HEK293 (cell line): Measurements from ENCODE around the gene ANKRD40.

Experiments used
- IKZF3 ChIP-seq: fragments of 450-650 bp; IDR thresholded peaks from 2 replicates; pipeline ENCODE4 v1.5.0; 2018; ENCODE audit warnings: missing biosample characterization, mild to moderate bottlenecking, missing genetic modification characterization, moderate library complexity
- KLF9 ChIP-seq: fragments of 450-650 bp; formaldehyde crosslinking; IDR thresholded peaks from 2 replicates; pipeline ENCODE4 v1.5.1; 2016; ENCODE audit warnings: missing biosample characterization, missing genetic modification characterization, low read depth
- PRDM1 ChIP-seq: fragments of 450-650 bp; formaldehyde crosslinking; IDR thresholded peaks from 2 replicates; pipeline ENCODE4; 2016; ENCODE audit warnings: missing biosample characterization, missing genetic modification characterization
- SCRT1 ChIP-seq: fragments of 450-650 bp; formaldehyde crosslinking; IDR thresholded peaks from 2 replicates; pipeline ENCODE4 v1.5.1; 2016; ENCODE audit warnings: missing biosample characterization, missing genetic modification characterization, borderline replicate concordance
- SCRT2 ChIP-seq: fragments of 450-650 bp; formaldehyde crosslinking; IDR thresholded peaks from 2 replicates; pipeline ENCODE4 v1.5.1; 2016; ENCODE audit warnings: missing biosample characterization, missing genetic modification characterization
- SP2 ChIP-seq: fragments of 450-650 bp; formaldehyde crosslinking; IDR thresholded peaks from 2 replicates; pipeline ENCODE4 v1.5.1; 2016; ENCODE audit warnings: missing biosample characterization, missing genetic modification characterization
- WT1 ChIP-seq: fragments of 450-650 bp; formaldehyde crosslinking; IDR thresholded peaks from 2 replicates; pipeline ENCODE4 v1.5.1; 2016; ENCODE audit warnings: missing biosample characterization, missing genetic modification characterization
- ZFP37 ChIP-seq: fragments of 450-650 bp; formaldehyde crosslinking; IDR thresholded peaks from 2 replicates; pipeline ENCODE4 v1.5.1; 2016; ENCODE audit warnings: missing biosample characterization, missing genetic modification characterization
- ZNF10 ChIP-seq: fragments of 450-650 bp; formaldehyde crosslinking; IDR thresholded peaks from 2 replicates; pipeline ENCODE4 v1.5.1; 2017; ENCODE audit warnings: missing biosample characterization, missing genetic modification characterization
- ZNF121 ChIP-seq: fragments of 450-650 bp; formaldehyde crosslinking; IDR thresholded peaks from 2 replicates; pipeline ENCODE4 v1.5.1; 2016; ENCODE audit warnings: missing biosample characterization, missing genetic modification characterization
- ZNF132 ChIP-seq: fragments of 450-650 bp; formaldehyde crosslinking; IDR thresholded peaks from 2 replicates; pipeline ENCODE4 v1.5.1; 2017; ENCODE audit warnings: missing biosample characterization, missing genetic modification characterization, borderline replicate concordance
- ZNF157 ChIP-seq: fragments of 450-650 bp; formaldehyde crosslinking; IDR thresholded peaks from 2 replicates; pipeline ENCODE4 v1.5.1; 2016; ENCODE audit warnings: missing biosample characterization, missing genetic modification characterization
- ZNF184 ChIP-seq: fragments of 450-650 bp; IDR thresholded peaks from 2 replicates; pipeline ENCODE4 v1.5.1; 2018; ENCODE audit warnings: missing biosample characterization, mild to moderate bottlenecking, missing genetic modification characterization
- ZNF221 ChIP-seq: fragments of 450-650 bp; formaldehyde crosslinking; IDR thresholded peaks from 2 replicates; pipeline ENCODE4 v1.5.1; 2017; ENCODE audit warnings: missing biosample characterization, missing genetic modification characterization, borderline replicate concordance
- ZNF350 ChIP-seq: fragments of 450-650 bp; formaldehyde crosslinking; IDR thresholded peaks from 2 replicates; pipeline ENCODE4 v1.5.0; 2017; ENCODE audit warnings: missing biosample characterization, mild to moderate bottlenecking, missing genetic modification characterization
- ZNF433 ChIP-seq: fragments of 450-650 bp; formaldehyde crosslinking; IDR thresholded peaks from 2 replicates; pipeline ENCODE4 v1.5.1; 2016; ENCODE audit warnings: missing biosample characterization, missing genetic modification characterization, low read depth
- ZNF501 ChIP-seq: fragments of 450-650 bp; formaldehyde crosslinking; IDR thresholded peaks from 2 replicates; pipeline ENCODE4 v1.5.1; 2016; ENCODE audit warnings: missing biosample characterization, missing genetic modification characterization
- ZNF510 ChIP-seq: fragments of 450-650 bp; formaldehyde crosslinking; IDR thresholded peaks from 2 replicates; pipeline ENCODE4 v1.5.1; 2018; ENCODE audit warnings: mild to moderate bottlenecking, missing genetic modification characterization, missing biosample characterization; ENCODE audit not compliant: insufficient replicate concordance
- ZNF571 ChIP-seq: fragments of 450-650 bp; formaldehyde crosslinking; IDR thresholded peaks from 2 replicates; pipeline ENCODE4 v1.5.0; 2017; ENCODE audit warnings: missing biosample characterization, missing genetic modification characterization
- ZNF747 ChIP-seq: fragments of 450-650 bp; formaldehyde crosslinking; IDR thresholded peaks from 2 replicates; pipeline ENCODE4 v1.5.1; 2016; ENCODE audit warnings: missing biosample characterization, missing genetic modification characterization
- ZNF837 ChIP-seq: fragments of 450-650 bp; formaldehyde crosslinking; IDR thresholded peaks from 2 replicates; pipeline ENCODE4 v1.5.1; 2016; ENCODE audit warnings: missing biosample characterization, missing genetic modification characterization
- TF ChIP-seq, protein P1 (sequence below): fragments of 450-650 bp; formaldehyde crosslinking; IDR thresholded peaks from 2 replicates; pipeline ENCODE4 v1.5.1; 2016; ENCODE audit warnings: missing biosample characterization, missing genetic modification characterization, borderline replicate concordance
- TF ChIP-seq, protein P2 (sequence below): fragments of 450-650 bp; formaldehyde crosslinking; IDR thresholded peaks from 2 replicates; pipeline ENCODE4 v1.5.1; 2016; ENCODE audit warnings: missing biosample characterization, missing genetic modification characterization
- TF ChIP-seq, protein P3 (sequence below): fragments of 450-650 bp; formaldehyde crosslinking; IDR thresholded peaks from 2 replicates; pipeline ENCODE4 v1.5.1; 2016; ENCODE audit warnings: missing biosample characterization, missing genetic modification characterization
- TF ChIP-seq, protein P4 (sequence below): fragments of 450-650 bp; formaldehyde crosslinking; IDR thresholded peaks from 2 replicates; pipeline ENCODE4 v1.5.1; 2016; ENCODE audit warnings: missing biosample characterization, missing genetic modification characterization
- TF ChIP-seq, protein P5 (sequence below): fragments of 450-650 bp; formaldehyde crosslinking; IDR thresholded peaks from 2 replicates; pipeline ENCODE4 v1.5.1; 2016; ENCODE audit warnings: missing biosample characterization, missing genetic modification characterization
- TF ChIP-seq, protein P6 (sequence below): fragments of 450-650 bp; formaldehyde crosslinking; IDR thresholded peaks from 2 replicates; pipeline ENCODE4 v1.5.1; 2016; ENCODE audit warnings: missing biosample characterization, missing genetic modification characterization

Gene ANKRD40

DNA sequence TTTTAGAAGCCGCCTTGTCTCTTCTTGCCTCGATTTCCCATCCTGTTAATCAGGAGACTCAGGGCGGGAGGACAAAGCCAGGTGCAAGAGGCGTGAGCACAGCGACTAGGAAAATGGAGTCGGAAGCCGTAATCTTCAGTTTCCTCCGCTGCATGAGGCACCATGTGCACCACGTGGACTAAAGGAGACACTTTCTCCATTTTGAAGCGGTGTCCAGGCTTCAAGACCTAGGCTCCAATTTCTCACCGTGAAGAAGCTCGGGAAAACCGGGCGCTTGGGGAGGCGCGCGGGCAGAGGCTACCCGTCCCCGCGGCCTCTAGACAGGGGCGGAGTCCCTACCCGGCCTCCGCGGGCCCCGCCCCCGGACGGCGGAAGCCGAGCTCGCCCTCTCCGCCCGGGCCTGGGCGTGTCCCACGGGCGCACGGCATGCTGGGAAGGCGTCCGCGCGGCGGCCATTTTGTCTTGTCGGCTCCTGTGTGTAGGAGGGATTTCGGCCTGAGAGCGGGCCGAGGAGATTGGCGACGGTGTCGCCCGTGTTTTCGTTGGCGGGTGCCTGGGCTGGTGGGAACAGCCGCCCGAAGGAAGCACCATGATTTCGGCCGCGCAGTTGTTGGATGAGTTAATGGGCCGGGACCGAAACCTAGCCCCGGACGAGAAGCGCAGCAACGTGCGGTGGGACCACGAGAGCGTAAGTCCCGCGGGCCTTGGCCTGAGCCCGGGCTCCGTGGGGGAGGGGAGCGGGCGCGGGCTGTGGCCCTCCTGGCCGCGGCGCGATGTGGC, 11.6 kb upstream of the ANKRD40 start, which contains the start of gene LUC7L3 (continued):
- TF ChIP-seq, protein P1, sequence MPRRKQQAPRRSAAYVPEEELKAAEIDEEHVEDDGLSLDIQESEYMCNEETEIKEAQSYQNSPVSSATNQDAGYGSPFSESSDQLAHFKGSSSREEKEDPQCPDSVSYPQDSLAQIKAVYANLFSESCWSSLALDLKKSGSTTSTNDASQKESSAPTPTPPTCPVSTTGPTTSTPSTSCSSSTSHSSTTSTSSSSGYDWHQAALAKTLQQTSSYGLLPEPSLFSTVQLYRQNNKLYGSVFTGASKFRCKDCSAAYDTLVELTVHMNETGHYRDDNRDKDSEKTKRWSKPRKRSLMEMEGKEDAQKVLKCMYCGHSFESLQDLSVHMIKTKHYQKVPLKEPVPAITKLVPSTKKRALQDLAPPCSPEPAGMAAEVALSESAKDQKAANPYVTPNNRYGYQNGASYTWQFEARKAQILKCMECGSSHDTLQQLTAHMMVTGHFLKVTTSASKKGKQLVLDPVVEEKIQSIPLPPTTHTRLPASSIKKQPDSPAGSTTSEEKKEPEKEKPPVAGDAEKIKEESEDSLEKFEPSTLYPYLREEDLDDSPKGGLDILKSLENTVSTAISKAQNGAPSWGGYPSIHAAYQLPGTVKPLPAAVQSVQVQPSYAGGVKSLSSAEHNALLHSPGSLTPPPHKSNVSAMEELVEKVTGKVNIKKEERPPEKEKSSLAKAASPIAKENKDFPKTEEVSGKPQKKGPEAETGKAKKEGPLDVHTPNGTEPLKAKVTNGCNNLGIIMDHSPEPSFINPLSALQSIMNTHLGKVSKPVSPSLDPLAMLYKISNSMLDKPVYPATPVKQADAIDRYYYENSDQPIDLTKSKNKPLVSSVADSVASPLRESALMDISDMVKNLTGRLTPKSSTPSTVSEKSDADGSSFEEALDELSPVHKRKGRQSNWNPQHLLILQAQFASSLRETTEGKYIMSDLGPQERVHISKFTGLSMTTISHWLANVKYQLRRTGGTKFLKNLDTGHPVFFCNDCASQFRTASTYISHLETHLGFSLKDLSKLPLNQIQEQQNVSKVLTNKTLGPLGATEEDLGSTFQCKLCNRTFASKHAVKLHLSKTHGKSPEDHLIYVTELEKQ (tag by site-specific recombination), result peak; percentile 7; the same call in 1 of the 2 replicates
- TF ChIP-seq ZNF571 (no peak), SCRT1 (tag by site-specific recombination) (no peak), SP2 (tag by site-specific recombination) (peak; percentile 75), ZFP37 (tag by site-specific recombination) (peak; percentile 92), KLF9 (tag by site-specific recombination) (peak; percentile 96), WT1 (no peak; the same call in 1 of the 2 replicates), ZNF433 (tag by site-specific recombination) (no peak), ZNF157 (tag by site-specific recombination) (0 out of 2 replicates have a peak, but pooled peaks have one; percentile 17), ZNF501 (tag by site-specific recombination) (peak; percentile 93; the same call in 1 of the 2 replicates), ZNF510 (no peak), ZNF184 (0 out of 2 replicates have a peak, but pooled peaks have one; percentile 11), IKZF3 (no peak), SCRT2 (tag by site-specific recombination) (no peak), ZNF221 (tag by site-specific recombination) (no peak), ZNF132 (no peak), ZNF121 (tag by site-specific recombination) (0 out of 2 replicates have a peak, but pooled peaks have one; percentile 36), ZNF747 (tag by site-specific recombination) (no peak), ZNF10 (tag by site-specific recombination) (0 out of 2 replicates have a peak, but pooled peaks have one; percentile 19), ZNF837 (no peak), ZNF350 (tag by site-specific recombination) (no peak), PRDM1 (tag by site-specific recombination) (no peak)
- TF ChIP-seq, protein P2, sequence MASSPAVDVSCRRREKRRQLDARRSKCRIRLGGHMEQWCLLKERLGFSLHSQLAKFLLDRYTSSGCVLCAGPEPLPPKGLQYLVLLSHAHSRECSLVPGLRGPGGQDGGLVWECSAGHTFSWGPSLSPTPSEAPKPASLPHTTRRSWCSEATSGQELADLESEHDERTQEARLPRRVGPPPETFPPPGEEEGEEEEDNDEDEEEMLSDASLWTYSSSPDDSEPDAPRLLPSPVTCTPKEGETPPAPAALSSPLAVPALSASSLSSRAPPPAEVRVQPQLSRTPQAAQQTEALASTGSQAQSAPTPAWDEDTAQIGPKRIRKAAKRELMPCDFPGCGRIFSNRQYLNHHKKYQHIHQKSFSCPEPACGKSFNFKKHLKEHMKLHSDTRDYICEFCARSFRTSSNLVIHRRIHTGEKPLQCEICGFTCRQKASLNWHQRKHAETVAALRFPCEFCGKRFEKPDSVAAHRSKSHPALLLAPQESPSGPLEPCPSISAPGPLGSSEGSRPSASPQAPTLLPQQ, result peak; percentile 93
- TF ChIP-seq, protein P3, sequence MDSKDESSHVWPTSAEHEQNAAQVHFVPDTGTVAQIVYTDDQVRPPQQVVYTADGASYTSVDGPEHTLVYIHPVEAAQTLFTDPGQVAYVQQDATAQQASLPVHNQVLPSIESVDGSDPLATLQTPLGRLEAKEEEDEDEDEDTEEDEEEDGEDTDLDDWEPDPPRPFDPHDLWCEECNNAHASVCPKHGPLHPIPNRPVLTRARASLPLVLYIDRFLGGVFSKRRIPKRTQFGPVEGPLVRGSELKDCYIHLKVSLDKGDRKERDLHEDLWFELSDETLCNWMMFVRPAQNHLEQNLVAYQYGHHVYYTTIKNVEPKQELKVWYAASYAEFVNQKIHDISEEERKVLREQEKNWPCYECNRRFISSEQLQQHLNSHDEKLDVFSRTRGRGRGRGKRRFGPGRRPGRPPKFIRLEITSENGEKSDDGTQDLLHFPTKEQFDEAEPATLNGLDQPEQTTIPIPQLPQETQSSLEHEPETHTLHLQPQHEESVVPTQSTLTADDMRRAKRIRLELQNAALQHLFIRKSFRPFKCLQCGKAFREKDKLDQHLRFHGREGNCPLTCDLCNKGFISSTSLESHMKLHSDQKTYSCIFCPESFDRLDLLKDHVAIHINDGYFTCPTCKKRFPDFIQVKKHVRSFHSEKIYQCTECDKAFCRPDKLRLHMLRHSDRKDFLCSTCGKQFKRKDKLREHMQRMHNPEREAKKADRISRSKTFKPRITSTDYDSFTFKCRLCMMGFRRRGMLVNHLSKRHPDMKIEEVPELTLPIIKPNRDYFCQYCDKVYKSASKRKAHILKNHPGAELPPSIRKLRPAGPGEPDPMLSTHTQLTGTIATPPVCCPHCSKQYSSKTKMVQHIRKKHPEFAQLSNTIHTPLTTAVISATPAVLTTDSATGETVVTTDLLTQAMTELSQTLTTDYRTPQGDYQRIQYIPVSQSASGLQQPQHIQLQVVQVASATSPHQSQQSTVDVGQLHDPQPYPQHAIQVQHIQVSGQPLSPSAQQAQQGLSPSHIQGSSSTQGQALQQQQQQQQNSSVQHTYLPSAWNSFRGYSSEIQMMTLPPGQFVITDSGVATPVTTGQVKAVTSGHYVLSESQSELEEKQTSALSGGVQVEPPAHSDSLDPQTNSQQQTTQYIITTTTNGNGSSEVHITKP (tag by site-specific recombination), result no peak
- TF ChIP-seq, protein P4, sequence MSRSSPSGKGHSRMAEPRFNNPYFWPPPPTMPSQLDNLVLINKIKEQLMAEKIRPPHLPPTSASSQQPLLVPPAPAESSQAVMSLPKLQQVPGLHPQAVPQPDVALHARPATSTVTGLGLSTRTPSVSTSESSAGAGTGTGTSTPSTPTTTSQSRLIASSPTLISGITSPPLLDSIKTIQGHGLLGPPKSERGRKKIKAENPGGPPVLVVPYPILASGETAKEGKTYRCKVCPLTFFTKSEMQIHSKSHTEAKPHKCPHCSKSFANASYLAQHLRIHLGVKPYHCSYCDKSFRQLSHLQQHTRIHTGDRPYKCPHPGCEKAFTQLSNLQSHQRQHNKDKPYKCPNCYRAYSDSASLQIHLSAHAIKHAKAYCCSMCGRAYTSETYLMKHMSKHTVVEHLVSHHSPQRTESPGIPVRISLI (tag by site-specific recombination), result no peak
- TF ChIP-seq, protein P5, sequence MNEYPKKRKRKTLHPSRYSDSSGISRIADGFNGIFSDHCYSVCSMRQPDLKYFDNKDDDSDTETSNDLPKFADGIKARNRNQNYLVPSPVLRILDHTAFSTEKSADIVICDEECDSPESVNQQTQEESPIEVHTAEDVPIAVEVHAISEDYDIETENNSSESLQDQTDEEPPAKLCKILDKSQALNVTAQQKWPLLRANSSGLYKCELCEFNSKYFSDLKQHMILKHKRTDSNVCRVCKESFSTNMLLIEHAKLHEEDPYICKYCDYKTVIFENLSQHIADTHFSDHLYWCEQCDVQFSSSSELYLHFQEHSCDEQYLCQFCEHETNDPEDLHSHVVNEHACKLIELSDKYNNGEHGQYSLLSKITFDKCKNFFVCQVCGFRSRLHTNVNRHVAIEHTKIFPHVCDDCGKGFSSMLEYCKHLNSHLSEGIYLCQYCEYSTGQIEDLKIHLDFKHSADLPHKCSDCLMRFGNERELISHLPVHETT (tag by site-specific recombination), result 0 out of 2 replicates have a peak, but pooled peaks have one; percentile 31
- TF ChIP-seq, protein P6, sequence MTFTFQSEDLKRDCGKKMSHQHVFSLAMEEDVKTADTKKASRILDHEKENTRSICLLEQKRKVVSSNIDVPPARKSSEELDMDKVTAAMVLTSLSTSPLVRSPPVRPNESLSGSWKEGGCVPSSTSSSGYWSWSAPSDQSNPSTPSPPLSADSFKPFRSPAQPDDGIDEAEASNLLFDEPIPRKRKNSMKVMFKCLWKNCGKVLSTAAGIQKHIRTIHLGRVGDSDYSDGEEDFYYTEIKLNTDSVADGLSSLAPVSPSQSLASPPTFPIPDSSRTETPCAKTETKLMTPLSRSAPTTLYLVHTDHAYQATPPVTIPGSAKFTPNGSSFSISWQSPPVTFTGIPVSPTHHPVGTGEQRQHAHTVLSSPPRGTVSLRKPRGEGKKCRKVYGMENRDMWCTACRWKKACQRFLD (tag by site-specific recombination), result no peak
